Neural crest cell (in vitro differentiated cells): ENCODE measurements around the gene RNF220. TPM values are rescaled to one million over a fixed set of nuclear protein-coding genes. Genes with fewer than 3 reads are reported as not detected.
"Not testable (repeated sequence)": the region's sequence is repeated elsewhere in the genome, so short reads cannot be mapped to it uniquely, and the experiment has no call there.

ENCODE experiments used
- DNase-seq: peaks from one replicate; pipeline ENCODE4 v3.0.0; 2021; ENCODE audit warnings: low read depth, mixed read lengths, low spot score
- H3K27ac Mint-ChIP-seq: one replicate; pipeline ENCODE4 v1.8.0; 2021; ENCODE audit warnings: mild to moderate bottlenecking, mixed read lengths; ENCODE audit not compliant: unreplicated experiment
- H3K27me3 Mint-ChIP-seq: 2 replicates; pipeline ENCODE4 v1.8.0; 2021; ENCODE audit warnings: low read depth, mild to moderate bottlenecking, mixed read lengths
- H3K36me3 Mint-ChIP-seq: 2 replicates; pipeline ENCODE4 v1.8.0; 2021; ENCODE audit warnings: low read depth, mild to moderate bottlenecking, mixed read lengths
- H3K4me1 Mint-ChIP-seq: 2 replicates; pipeline ENCODE4 v1.8.0; 2021; ENCODE audit warnings: mixed read lengths
- H3K4me3 Mint-ChIP-seq: one replicate; pipeline ENCODE4 v1.8.0; 2021; ENCODE audit warnings: mild to moderate bottlenecking, mixed read lengths
- H3K9me3 Mint-ChIP-seq: 2 replicates; pipeline ENCODE4 v1.8.0; 2021; ENCODE audit warnings: mixed read lengths
- CTCF ChIP-seq: fragments of 200-600 bp; sonication (generic); conservative IDR thresholded peaks from 2 replicates; pipeline ENCODE4 v1.5.0; 2021; ENCODE audit warnings: antibody characterized with exemption, mild to moderate bottlenecking
- total RNA-seq: library from RNA; stranded (reverse); gene quantifications from 2 replicates; pipeline ENCODE4 v1.2.1, GENCODE V29; 2021

RNF220 gene
- total RNA-seq, 1 donor from 2014 or later = 96.7 TPM

GRCh38 chr1:44695671-44696070 lies 290.6 kb downstream of the RNF220 start:
- Mint-ChIP-seq H3K4me3 (no peak overlapping the region), H3K9me3 (no peaks in the 10 kb centered on the region), H3K4me1 (peaks cover 1% of the 10 kb centered on the region), H3K27ac (no peak overlapping the region), H3K36me3 (no peaks in the 10 kb centered on the region), H3K27me3 (no peaks in the 10 kb centered on the region)
- TF ChIP-seq CTCF = no peak
- DNase-seq = no peak

DNA sequence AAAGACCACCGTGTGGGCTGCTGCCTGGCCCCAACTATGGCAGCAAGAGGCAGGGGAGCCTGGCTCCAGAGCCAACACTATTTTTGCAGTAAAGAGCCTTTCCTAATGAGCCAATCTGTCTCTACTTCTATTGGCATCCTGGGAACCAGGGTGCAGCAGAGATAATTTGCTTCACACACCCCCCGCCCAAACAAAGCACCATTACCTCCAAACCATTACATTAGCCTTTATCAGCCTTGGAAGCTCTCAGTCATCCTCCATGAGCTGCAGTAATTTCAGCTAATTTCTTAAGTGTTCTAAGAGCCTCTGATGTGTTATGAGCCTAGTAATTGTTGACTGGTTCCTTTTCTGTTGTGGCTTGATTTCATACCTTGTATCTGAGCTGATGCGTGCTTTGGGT lies 291.0 kb downstream of the RNF220 start:
- no peaks in the 10 kb centered on the region for H3K27me3 Mint-ChIP-seq
- no peak overlapping the region for H3K27ac Mint-ChIP-seq
- no peaks in the 10 kb centered on the region for H3K36me3 Mint-ChIP-seq
- no peak overlapping the region for H3K4me3 Mint-ChIP-seq
- no peak for DNase-seq
- TF ChIP-seq CTCF = no peak
- H3K4me1 Mint-ChIP-seq = peaks cover 6% of the 10 kb centered on the region
- H3K9me3 Mint-ChIP-seq = no peaks in the 10 kb centered on the region

DNA sequence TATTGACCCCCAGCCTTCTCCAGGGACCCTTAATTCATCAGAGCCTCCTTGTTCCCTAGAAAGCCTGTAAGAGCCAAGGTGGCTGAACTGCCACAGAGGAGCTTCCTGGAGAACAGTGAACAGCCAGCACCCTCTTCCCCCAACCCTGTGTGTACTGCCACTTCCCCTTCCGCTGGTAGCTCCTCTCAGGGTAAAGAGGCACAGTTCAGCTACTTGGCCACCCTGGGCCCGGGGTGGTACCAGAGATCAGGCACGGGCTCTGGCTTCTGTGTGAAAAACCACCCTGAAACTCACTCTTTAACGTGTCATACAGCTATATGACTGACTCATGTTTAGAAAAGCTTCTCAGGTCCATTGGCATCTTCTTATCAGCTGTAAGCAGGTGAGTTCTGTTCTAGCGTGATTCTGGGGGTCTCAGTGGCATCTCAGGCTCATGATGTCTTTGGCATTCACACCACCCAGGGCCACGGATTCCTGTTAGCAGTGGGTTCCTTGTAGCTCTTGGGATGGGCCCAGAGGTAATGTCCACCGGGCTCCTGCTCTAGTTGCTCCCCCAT lies 291.8 kb downstream of the RNF220 start:
- Mint-ChIP-seq H3K27me3 (no peaks in the 10 kb centered on the region), H3K4me3 (no peak overlapping the region), H3K9me3 (no peaks in the 10 kb centered on the region), H3K4me1 (peaks cover 10% of the 10 kb centered on the region), H3K27ac (no peak overlapping the region), H3K36me3 (no peaks in the 10 kb centered on the region)
- no peak for TF ChIP-seq CTCF
- DNase-seq = no peak

DNA sequence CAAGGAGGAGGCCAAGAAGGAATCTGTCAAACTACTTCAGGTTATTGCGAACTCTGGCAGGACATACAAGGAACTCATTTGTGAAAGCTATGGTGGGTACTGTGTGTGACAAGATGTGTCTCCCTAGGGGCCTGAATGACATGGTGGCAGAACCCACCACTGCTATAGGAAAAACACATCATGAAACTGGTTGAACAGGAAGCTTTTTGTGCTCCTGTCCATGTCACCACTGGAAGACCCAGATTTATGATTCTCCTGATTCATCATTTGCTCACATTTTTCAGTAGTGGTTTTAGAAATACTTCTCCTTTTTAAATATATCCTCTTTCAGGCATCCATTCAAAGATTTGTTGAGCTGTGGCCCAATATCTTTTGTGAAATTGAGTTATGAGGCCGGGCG lies 293.1 kb downstream of the RNF220 start:
- TF ChIP-seq CTCF = no peak
- no peak for DNase-seq
- no peak overlapping the region for H3K27ac Mint-ChIP-seq
- H3K4me1 Mint-ChIP-seq = peaks cover 10% of the 10 kb centered on the region
- H3K27me3 Mint-ChIP-seq = no peaks in the 10 kb centered on the region
- H3K4me3 Mint-ChIP-seq = no peak overlapping the region
- H3K9me3 Mint-ChIP-seq = no peaks in the 10 kb centered on the region
- no peaks in the 10 kb centered on the region for H3K36me3 Mint-ChIP-seq

- H3K9me3 Mint-ChIP-seq, H3K36me3 Mint-ChIP-seq, H3K27ac Mint-ChIP-seq, H3K4me1 Mint-ChIP-seq, H3K27me3 Mint-ChIP-seq, DNase-seq, H3K4me3 Mint-ChIP-seq: not testable (repeated sequence)
These were observed 294.3 kb downstream of the RNF220 start for GRCh38 chr1:44699375-44699774.

DNA sequence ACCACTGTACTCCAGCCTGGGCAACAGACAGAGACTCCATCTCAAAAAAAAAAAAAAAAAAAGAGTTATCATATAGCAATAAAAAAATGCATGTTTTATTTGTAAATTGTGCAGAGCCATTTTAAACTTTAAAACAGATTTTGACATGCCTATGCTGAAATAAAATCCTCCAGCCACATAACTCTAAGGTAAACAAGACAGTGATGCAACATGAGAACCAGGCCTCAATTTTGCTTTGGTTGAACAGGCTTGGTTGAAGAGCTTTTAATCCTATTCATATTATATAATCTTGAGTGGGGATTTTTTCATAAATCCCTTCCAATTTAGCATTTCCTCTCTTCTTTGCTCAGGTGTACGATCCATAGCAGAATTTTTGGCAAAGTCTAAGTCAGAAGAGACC lies 295.5 kb downstream of the RNF220 start:
- H3K27ac Mint-ChIP-seq = no peak overlapping the region

More for the DNA sequence above, 295.5 kb downstream of the RNF220 start:
- H3K4me1 Mint-ChIP-seq = peaks cover 10% of the 10 kb centered on the region
- H3K9me3 Mint-ChIP-seq = no peaks in the 10 kb centered on the region
- no peak for TF ChIP-seq CTCF
- no peaks in the 10 kb centered on the region for H3K36me3 Mint-ChIP-seq
- H3K4me3 Mint-ChIP-seq = no peak overlapping the region
- no peaks in the 10 kb centered on the region for H3K27me3 Mint-ChIP-seq
- DNase-seq = no peak
